ENCODE data around the gene TLE2. TPM values are rescaled to one million over a fixed set of nuclear protein-coding genes. Genes with fewer than 3 reads are reported as not detected.
"Not testable (repeated sequence)": the region's sequence is repeated elsewhere in the genome, so short reads cannot be mapped to it uniquely, and the experiment has no call there.

Gene TLE2
- total and polyA plus RNA-seq, 2 experiments from 2014 or later: 36.2 to 71.1 TPM

- Histone ChIP-seq H2AFZ (no peak overlapping the region), H3K27ac (no peak overlapping the region), H3K4me1 (ENCODE audit: insufficient read depth) (no peaks in the 10 kb centered on the region), H4K20me1 (ENCODE audit: insufficient read depth, poor library complexity, severe bottlenecking) (no peaks in the 10 kb centered on the region), H3K4me3 (no peak overlapping the region), H3K27me3 (no peaks in the 10 kb centered on the region), H3K79me2 (no peaks in the 10 kb centered on the region), H3K4me2 (no peak overlapping the region), H3K9me3 (ENCODE audit: low read depth) (no peaks in the 10 kb centered on the region), H3K36me3 (replicated peaks; ENCODE audit: insufficient read depth, low read depth) (no peaks in the 10 kb centered on the region), H3K9me2 (replicated peaks; ENCODE audit: insufficient read depth) (no peaks in the 10 kb centered on the region)
- WGBS (ENCODE audit: low lambda C conversion rate, missing lambda C conversion rate): 83% methylated on average over 1 of the region's 9 CpGs
- DNase-seq (ENCODE audit: low spot score): no peak
- TF ChIP-seq EZH2phosphoT487 (IDR thresholded peaks at IDR 0.05; ENCODE audit: low read depth, severe bottlenecking, unreplicated experiment) (no peak), EZH2 (IDR thresholded peaks at IDR 0.05; ENCODE audit: borderline replicate concordance) (no peak), CTCF (IDR thresholded peaks at IDR 0.05; ENCODE audit: poor library complexity) (no peak)
Observed at GRCh38 chr19:2993579-2993978, 35.5 kb downstream of the TLE2 start.

GRCh38 chr19:2992958-2993357, 36.1 kb downstream of the TLE2 start:
- no peak overlapping the region for H3K27ac ChIP-seq
- H3K4me3 ChIP-seq: no peak overlapping the region
- H3K9me2 ChIP-seq (replicated peaks; ENCODE audit: insufficient read depth): no peaks in the 10 kb centered on the region
- H4K20me1 ChIP-seq (ENCODE audit: insufficient read depth, poor library complexity, severe bottlenecking): no peaks in the 10 kb centered on the region
- no peaks in the 10 kb centered on the region for H3K36me3 ChIP-seq (replicated peaks; ENCODE audit: insufficient read depth, low read depth)
- H2AFZ ChIP-seq: no peak overlapping the region
- H3K9me3 ChIP-seq (ENCODE audit: low read depth): no peaks in the 10 kb centered on the region
- no peaks in the 10 kb centered on the region for H3K79me2 ChIP-seq
- H3K27me3 ChIP-seq: no peaks in the 10 kb centered on the region
- no peak for DNase-seq (ENCODE audit: low spot score)
- TF ChIP-seq CTCF (IDR thresholded peaks at IDR 0.05; ENCODE audit: poor library complexity) (no peak), EZH2phosphoT487 (IDR thresholded peaks at IDR 0.05; ENCODE audit: low read depth, severe bottlenecking, unreplicated experiment) (no peak), EZH2 (IDR thresholded peaks at IDR 0.05; ENCODE audit: borderline replicate concordance) (no peak)
- no peaks in the 10 kb centered on the region for H3K4me1 ChIP-seq (ENCODE audit: insufficient read depth)
- WGBS (ENCODE audit: low lambda C conversion rate, missing lambda C conversion rate): 69% methylated on average over 14 of the region's 14 CpGs
- no peak overlapping the region for H3K4me2 ChIP-seq

GRCh38 chr19:2992333-2992732, 36.7 kb downstream of the TLE2 start:
- not testable (repeated sequence) for H3K4me2 ChIP-seq; H3K9me2 ChIP-seq (replicated peaks; ENCODE audit: insufficient read depth); H3K9me3 ChIP-seq (ENCODE audit: low read depth); H3K27me3 ChIP-seq; H3K27ac ChIP-seq; H2AFZ ChIP-seq; H3K4me1 ChIP-seq (ENCODE audit: insufficient read depth); H3K4me3 ChIP-seq; H4K20me1 ChIP-seq (ENCODE audit: insufficient read depth, poor library complexity, severe bottlenecking); DNase-seq (ENCODE audit: low spot score); H3K79me2 ChIP-seq; H3K36me3 ChIP-seq (replicated peaks; ENCODE audit: insufficient read depth, low read depth)
- 98% methylated on average over 11 of the region's 11 CpGs for WGBS (ENCODE audit: low lambda C conversion rate, missing lambda C conversion rate)

GRCh38 chr19:2989236-2989946, 39.7 kb downstream of the TLE2 start:
- Histone ChIP-seq H3K9me3 (ENCODE audit: low read depth) (no peaks in the 10 kb centered on the region), H3K9me2 (replicated peaks; ENCODE audit: insufficient read depth) (no peaks in the 10 kb centered on the region), H3K4me3 (no peak overlapping the region), H3K27me3 (no peaks in the 10 kb centered on the region), H3K27ac (no peak overlapping the region), H3K4me2 (no peak overlapping the region), H4K20me1 (ENCODE audit: insufficient read depth, poor library complexity, severe bottlenecking) (no peaks in the 10 kb centered on the region), H3K4me1 (ENCODE audit: insufficient read depth) (peaks cover 15% of the 10 kb centered on the region), H2AFZ (no peak overlapping the region), H3K36me3 (replicated peaks; ENCODE audit: insufficient read depth, low read depth) (no peaks in the 10 kb centered on the region), H3K79me2 (no peaks in the 10 kb centered on the region)
- no peak for TF ChIP-seq EZH2 (IDR thresholded peaks at IDR 0.05; ENCODE audit: borderline replicate concordance)
- no peak for TF ChIP-seq CTCF (IDR thresholded peaks at IDR 0.05; ENCODE audit: poor library complexity)
- TF ChIP-seq EZH2phosphoT487 (IDR thresholded peaks at IDR 0.05; ENCODE audit: low read depth, severe bottlenecking, unreplicated experiment): no peak
- DNase-seq (ENCODE audit: low spot score): no peak
- WGBS (ENCODE audit: low lambda C conversion rate, missing lambda C conversion rate): 92% methylated on average over 15 of the region's 15 CpGs
